HCT116 (cell line): ENCODE data around the gene PHF2.
A peak's percentile ranks its signal among the peaks of the same experiment; 100 is the strongest.

ENCODE experiments used
- EGR1 ChIP-seq: IDR thresholded peaks from 2 replicates; pipeline ENCODE4 v1.6.1; 2012; ENCODE audit warnings: low read depth
- EZH2 ChIP-seq: fragments of 200-600 bp; sonication (generic); IDR thresholded peaks from 2 replicates; pipeline ENCODE4 v1.6.1; 2017; ENCODE audit warnings: antibody characterized with exemption, mixed run types
- POLR2A ChIP-seq: IDR thresholded peaks from 2 replicates; pipeline ENCODE4 v1.7.0; 2011; ENCODE audit warnings: borderline replicate concordance; ENCODE audit not compliant: insufficient read depth, insufficient read length; ENCODE audit errors: extremely low read depth
- POLR2AphosphoS5 ChIP-seq: IDR thresholded peaks from 2 replicates; pipeline ENCODE4 v1.6.1; 2011; ENCODE audit warnings: mild to moderate bottlenecking, low read depth, low read length, moderate library complexity
- RAD21 ChIP-seq: IDR thresholded peaks from 2 replicates; pipeline ENCODE4 v1.6.1; 2012; ENCODE audit warnings: low read depth, mild to moderate bottlenecking
- SRF ChIP-seq: IDR thresholded peaks from 2 replicates; pipeline ENCODE4 v1.6.1; 2012; ENCODE audit warnings: low read depth
- YY1 ChIP-seq: IDR thresholded peaks from 2 replicates; pipeline ENCODE4 v1.6.1; 2011; ENCODE audit warnings: low read length, low read depth, moderate library complexity, mild to moderate bottlenecking; ENCODE audit not compliant: insufficient replicate concordance; ENCODE audit errors: extremely low read depth
- TF ChIP-seq, protein P1 (sequence below): IDR thresholded peaks from 2 replicates; pipeline ENCODE4 v1.6.1; 2012
- TF ChIP-seq, protein P2 (sequence below), 3 experiments: fragments of 200-600 bp in 1 of 3; sonication (generic) in 1 of 3; IDR thresholded peaks in 2 of 3; conservative IDR thresholded peaks in 1 of 3; 2 replicates each; pipeline ENCODE4 v1.5.1; 2012 to 2017; ENCODE audit warnings: low read depth in 2 of 3, low read length in 2 of 3, antibody characterized with exemption in 1 of 3, borderline replicate concordance in 1 of 3, control low read depth in 1 of 3, mild to moderate bottlenecking in 1 of 3, mixed read lengths in 1 of 3, mixed run types in 1 of 3, moderate library complexity in 1 of 3; ENCODE audit not compliant: insufficient read depth in 1 of 3
- TF ChIP-seq, protein P3 (sequence below): IDR thresholded peaks from 2 replicates; pipeline ENCODE4 v1.6.1; 2011; ENCODE audit warnings: mild to moderate bottlenecking, low read length, moderate library complexity; ENCODE audit not compliant: insufficient replicate concordance; ENCODE audit errors: extremely low read depth
- TF ChIP-seq, protein P4 (sequence below): IDR thresholded peaks from 2 replicates; pipeline ENCODE4 v1.6.1; 2012; ENCODE audit warnings: low read depth

DNA sequence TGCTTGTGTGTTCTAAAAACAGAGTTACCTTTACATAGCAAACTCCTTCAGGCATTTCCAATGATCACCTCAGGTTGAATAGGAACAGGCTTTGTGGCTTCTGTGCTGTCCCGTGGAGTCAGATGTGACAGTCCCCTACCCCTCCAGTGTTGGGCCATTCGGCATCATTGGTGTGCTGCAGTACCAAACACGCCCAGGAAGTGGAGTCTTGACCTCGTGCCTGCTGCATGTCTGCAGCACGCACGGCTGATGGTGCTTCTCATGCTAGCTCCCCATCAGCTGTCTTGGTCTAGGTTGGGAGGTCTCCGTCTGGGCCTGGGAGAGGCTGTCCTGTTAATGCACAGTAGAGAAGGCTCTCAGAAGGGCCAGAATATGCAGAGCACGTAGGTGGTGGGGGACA is 42.5 kb upstream of the PHF2 start:
- TF ChIP-seq YY1 (no peak), RAD21 (no peak), POLR2A (no peak), EGR1 (no peak), POLR2AphosphoS5 (no peak), EZH2 (no peak), SRF (no peak)
- TF ChIP-seq, protein P1, sequence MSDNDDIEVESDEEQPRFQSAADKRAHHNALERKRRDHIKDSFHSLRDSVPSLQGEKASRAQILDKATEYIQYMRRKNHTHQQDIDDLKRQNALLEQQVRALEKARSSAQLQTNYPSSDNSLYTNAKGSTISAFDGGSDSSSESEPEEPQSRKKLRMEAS = no peak
- TF ChIP-seq, protein P2, sequence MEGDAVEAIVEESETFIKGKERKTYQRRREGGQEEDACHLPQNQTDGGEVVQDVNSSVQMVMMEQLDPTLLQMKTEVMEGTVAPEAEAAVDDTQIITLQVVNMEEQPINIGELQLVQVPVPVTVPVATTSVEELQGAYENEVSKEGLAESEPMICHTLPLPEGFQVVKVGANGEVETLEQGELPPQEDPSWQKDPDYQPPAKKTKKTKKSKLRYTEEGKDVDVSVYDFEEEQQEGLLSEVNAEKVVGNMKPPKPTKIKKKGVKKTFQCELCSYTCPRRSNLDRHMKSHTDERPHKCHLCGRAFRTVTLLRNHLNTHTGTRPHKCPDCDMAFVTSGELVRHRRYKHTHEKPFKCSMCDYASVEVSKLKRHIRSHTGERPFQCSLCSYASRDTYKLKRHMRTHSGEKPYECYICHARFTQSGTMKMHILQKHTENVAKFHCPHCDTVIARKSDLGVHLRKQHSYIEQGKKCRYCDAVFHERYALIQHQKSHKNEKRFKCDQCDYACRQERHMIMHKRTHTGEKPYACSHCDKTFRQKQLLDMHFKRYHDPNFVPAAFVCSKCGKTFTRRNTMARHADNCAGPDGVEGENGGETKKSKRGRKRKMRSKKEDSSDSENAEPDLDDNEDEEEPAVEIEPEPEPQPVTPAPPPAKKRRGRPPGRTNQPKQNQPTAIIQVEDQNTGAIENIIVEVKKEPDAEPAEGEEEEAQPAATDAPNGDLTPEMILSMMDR (IDR thresholded peaks at IDR 0.05 in 2 of 3, conservative IDR thresholded peaks at IDR 0.05 in 1 of 3; ENCODE audit: borderline replicate concordance in 1 of 3, insufficient read depth in 1 of 3, low read depth in 2 of 3, low read length in 2 of 3) = 0 out of 6 replicates have a peak, but pooled peaks of 1 of the 3 experiments have one; percentile 9
- TF ChIP-seq, protein P3, sequence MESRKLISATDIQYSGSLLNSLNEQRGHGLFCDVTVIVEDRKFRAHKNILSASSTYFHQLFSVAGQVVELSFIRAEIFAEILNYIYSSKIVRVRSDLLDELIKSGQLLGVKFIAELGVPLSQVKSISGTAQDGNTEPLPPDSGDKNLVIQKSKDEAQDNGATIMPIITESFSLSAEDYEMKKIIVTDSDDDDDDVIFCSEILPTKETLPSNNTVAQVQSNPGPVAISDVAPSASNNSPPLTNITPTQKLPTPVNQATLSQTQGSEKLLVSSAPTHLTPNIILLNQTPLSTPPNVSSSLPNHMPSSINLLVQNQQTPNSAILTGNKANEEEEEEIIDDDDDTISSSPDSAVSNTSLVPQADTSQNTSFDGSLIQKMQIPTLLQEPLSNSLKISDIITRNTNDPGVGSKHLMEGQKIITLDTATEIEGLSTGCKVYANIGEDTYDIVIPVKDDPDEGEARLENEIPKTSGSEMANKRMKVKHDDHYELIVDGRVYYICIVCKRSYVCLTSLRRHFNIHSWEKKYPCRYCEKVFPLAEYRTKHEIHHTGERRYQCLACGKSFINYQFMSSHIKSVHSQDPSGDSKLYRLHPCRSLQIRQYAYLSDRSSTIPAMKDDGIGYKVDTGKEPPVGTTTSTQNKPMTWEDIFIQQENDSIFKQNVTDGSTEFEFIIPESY = no peak
- TF ChIP-seq, protein P4, sequence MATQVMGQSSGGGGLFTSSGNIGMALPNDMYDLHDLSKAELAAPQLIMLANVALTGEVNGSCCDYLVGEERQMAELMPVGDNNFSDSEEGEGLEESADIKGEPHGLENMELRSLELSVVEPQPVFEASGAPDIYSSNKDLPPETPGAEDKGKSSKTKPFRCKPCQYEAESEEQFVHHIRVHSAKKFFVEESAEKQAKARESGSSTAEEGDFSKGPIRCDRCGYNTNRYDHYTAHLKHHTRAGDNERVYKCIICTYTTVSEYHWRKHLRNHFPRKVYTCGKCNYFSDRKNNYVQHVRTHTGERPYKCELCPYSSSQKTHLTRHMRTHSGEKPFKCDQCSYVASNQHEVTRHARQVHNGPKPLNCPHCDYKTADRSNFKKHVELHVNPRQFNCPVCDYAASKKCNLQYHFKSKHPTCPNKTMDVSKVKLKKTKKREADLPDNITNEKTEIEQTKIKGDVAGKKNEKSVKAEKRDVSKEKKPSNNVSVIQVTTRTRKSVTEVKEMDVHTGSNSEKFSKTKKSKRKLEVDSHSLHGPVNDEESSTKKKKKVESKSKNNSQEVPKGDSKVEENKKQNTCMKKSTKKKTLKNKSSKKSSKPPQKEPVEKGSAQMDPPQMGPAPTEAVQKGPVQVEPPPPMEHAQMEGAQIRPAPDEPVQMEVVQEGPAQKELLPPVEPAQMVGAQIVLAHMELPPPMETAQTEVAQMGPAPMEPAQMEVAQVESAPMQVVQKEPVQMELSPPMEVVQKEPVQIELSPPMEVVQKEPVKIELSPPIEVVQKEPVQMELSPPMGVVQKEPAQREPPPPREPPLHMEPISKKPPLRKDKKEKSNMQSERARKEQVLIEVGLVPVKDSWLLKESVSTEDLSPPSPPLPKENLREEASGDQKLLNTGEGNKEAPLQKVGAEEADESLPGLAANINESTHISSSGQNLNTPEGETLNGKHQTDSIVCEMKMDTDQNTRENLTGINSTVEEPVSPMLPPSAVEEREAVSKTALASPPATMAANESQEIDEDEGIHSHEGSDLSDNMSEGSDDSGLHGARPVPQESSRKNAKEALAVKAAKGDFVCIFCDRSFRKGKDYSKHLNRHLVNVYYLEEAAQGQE = no peak
